ENCODE measurements around the gene ANXA4. TPM values are rescaled to one million over a fixed set of nuclear protein-coding genes. Genes with fewer than 3 reads are reported as not detected.
"Not testable (repeated sequence)": the region's sequence is repeated elsewhere in the genome, so short reads cannot be mapped to it uniquely, and the experiment has no call there.

The ANXA4 gene
- total and polyA plus RNA-seq, 4 donors, result 19.5 to 61.4 (median 22.6) TPM

- no peaks in the 10 kb centered on the region for H3K9me3 ChIP-seq (ENCODE audit: control insufficient read depth, insufficient read depth, low read length)
- H3K36me3 ChIP-seq (ENCODE audit: control insufficient read depth, insufficient read depth, low read length), result no peaks in the 10 kb centered on the region
- no peaks in the 10 kb centered on the region for H3K4me1 ChIP-seq (ENCODE audit: control insufficient read depth, insufficient read depth, low read length)
- no CpG with 5 or more reads among the region's 1 CpG for WGBS (ENCODE audit: insufficient coverage)
- DNase-seq (ENCODE audit: low read depth in 4 of 6, low spot score in 6 of 6), result no peak
- no peak overlapping the region for H3K4me3 ChIP-seq (ENCODE audit: low read depth, low read length)
- no peaks in the 10 kb centered on the region for H3K27me3 ChIP-seq (ENCODE audit: control insufficient read depth, insufficient read depth, low read length)
- no peak overlapping the region for H3K27ac ChIP-seq (ENCODE audit: low read depth, low read length)
These were observed 8.4 kb upstream of the ANXA4 start for GRCh38 chr2:69733342-69734034.

- H3K9me3 ChIP-seq (ENCODE audit: control insufficient read depth, insufficient read depth, low read length), result no peaks in the 10 kb centered on the region
- peak in 2 of 6 donors; percentile 34 to 80 for DNase-seq (ENCODE audit: low read depth in 4 of 6, low spot score in 6 of 6)
- H3K4me1 ChIP-seq (ENCODE audit: control insufficient read depth, insufficient read depth, low read length), result no peaks in the 10 kb centered on the region
- no peak overlapping the region for H3K4me3 ChIP-seq (ENCODE audit: low read depth, low read length)
- H3K27me3 ChIP-seq (ENCODE audit: control insufficient read depth, insufficient read depth, low read length), result no peaks in the 10 kb centered on the region
- no peaks in the 10 kb centered on the region for H3K36me3 ChIP-seq (ENCODE audit: control insufficient read depth, insufficient read depth, low read length)
- WGBS (ENCODE audit: insufficient coverage), result 39% methylated on average over 3 of the region's 5 CpGs
- H3K27ac ChIP-seq (ENCODE audit: low read depth, low read length), result no peak overlapping the region
These were observed 7.8 kb upstream of the ANXA4 start for GRCh38 chr2:69734035-69734611.

GRCh38 chr2:69734854-69735544 lies 6.9 kb upstream of the ANXA4 start:
- 80% methylated on average over 1 of the region's 2 CpGs for WGBS (ENCODE audit: insufficient coverage)

GRCh38 chr2:69735686-69736085 lies 6.2 kb upstream of the ANXA4 start:
- Histone ChIP-seq H3K27ac (ENCODE audit: low read depth, low read length) (no peak overlapping the region), H3K4me3 (ENCODE audit: low read depth, low read length) (no peak overlapping the region), H3K36me3 (ENCODE audit: control insufficient read depth, insufficient read depth, low read length) (no peaks in the 10 kb centered on the region), H3K9me3 (ENCODE audit: control insufficient read depth, insufficient read depth, low read length) (no peaks in the 10 kb centered on the region), H3K4me1 (ENCODE audit: control insufficient read depth, insufficient read depth, low read length) (no peaks in the 10 kb centered on the region), H3K27me3 (ENCODE audit: control insufficient read depth, insufficient read depth, low read length) (no peaks in the 10 kb centered on the region)
- 95% methylated on average over 2 of the region's 3 CpGs for WGBS (ENCODE audit: insufficient coverage)
- no peak for DNase-seq (ENCODE audit: low read depth in 4 of 6, low spot score in 6 of 6)

More at GRCh38 chr2:69734854-69735544, 6.9 kb upstream of the ANXA4 start:
- Histone ChIP-seq H3K4me1 (ENCODE audit: control insufficient read depth, insufficient read depth, low read length) (no peaks in the 10 kb centered on the region), H3K4me3 (ENCODE audit: low read depth, low read length) (no peak overlapping the region), H3K27ac (ENCODE audit: low read depth, low read length) (no peak overlapping the region), H3K9me3 (ENCODE audit: control insufficient read depth, insufficient read depth, low read length) (no peaks in the 10 kb centered on the region), H3K36me3 (ENCODE audit: control insufficient read depth, insufficient read depth, low read length) (no peaks in the 10 kb centered on the region), H3K27me3 (ENCODE audit: control insufficient read depth, insufficient read depth, low read length) (no peaks in the 10 kb centered on the region)
- DNase-seq (ENCODE audit: low read depth in 4 of 6, low spot score in 6 of 6), result no peak

GRCh38 chr2:69738149-69738548 lies 3.8 kb upstream of the ANXA4 start:
- H3K36me3 ChIP-seq (ENCODE audit: control insufficient read depth, insufficient read depth, low read length); H3K27ac ChIP-seq (ENCODE audit: low read depth, low read length); H3K4me3 ChIP-seq (ENCODE audit: low read depth, low read length); H3K9me3 ChIP-seq (ENCODE audit: control insufficient read depth, insufficient read depth, low read length); DNase-seq (ENCODE audit: low read depth in 4 of 6, low spot score in 6 of 6): not testable (repeated sequence)
- WGBS (ENCODE audit: insufficient coverage), result no CpG with 5 or more reads among the region's 3 CpGs
- Histone ChIP-seq H3K4me1 (ENCODE audit: control insufficient read depth, insufficient read depth, low read length) (peaks cover 19% of the 10 kb centered on the region), H3K27me3 (ENCODE audit: control insufficient read depth, insufficient read depth, low read length) (peaks cover 16% of the 10 kb centered on the region)

GRCh38 chr2:69740502-69740951 lies 1.4 kb upstream of the ANXA4 start:
- peaks cover 19% of the 10 kb centered on the region for H3K4me1 ChIP-seq (ENCODE audit: control insufficient read depth, insufficient read depth, low read length)
- H3K27ac ChIP-seq (ENCODE audit: low read depth, low read length), result peak overlapping the region; percentile 78
- no peak for DNase-seq (ENCODE audit: low read depth in 4 of 6, low spot score in 6 of 6)
- no CpG with 5 or more reads among the region's 10 CpGs for WGBS (ENCODE audit: insufficient coverage)
- H3K36me3 ChIP-seq (ENCODE audit: control insufficient read depth, insufficient read depth, low read length), result no peaks in the 10 kb centered on the region
- no peaks in the 10 kb centered on the region for H3K9me3 ChIP-seq (ENCODE audit: control insufficient read depth, insufficient read depth, low read length)
- no peak overlapping the region for H3K4me3 ChIP-seq (ENCODE audit: low read depth, low read length)
- peaks cover 16% of the 10 kb centered on the region for H3K27me3 ChIP-seq (ENCODE audit: control insufficient read depth, insufficient read depth, low read length)

GRCh38 chr2:69741229-69741574 lies 732 bp upstream of the ANXA4 start:
- WGBS (ENCODE audit: insufficient coverage), result 20% methylated on average over 9 of the region's 13 CpGs
- Histone ChIP-seq H3K36me3 (ENCODE audit: control insufficient read depth, insufficient read depth, low read length) (no peaks in the 10 kb centered on the region), H3K27ac (ENCODE audit: low read depth, low read length) (peak overlapping the region; percentile 78), H3K9me3 (ENCODE audit: control insufficient read depth, insufficient read depth, low read length) (no peaks in the 10 kb centered on the region), H3K27me3 (ENCODE audit: control insufficient read depth, insufficient read depth, low read length) (peaks cover 16% of the 10 kb centered on the region), H3K4me3 (ENCODE audit: low read depth, low read length) (peak overlapping the region; percentile 68), H3K4me1 (ENCODE audit: control insufficient read depth, insufficient read depth, low read length) (peaks cover 19% of the 10 kb centered on the region)
- DNase-seq (ENCODE audit: low read depth in 4 of 6, low spot score in 6 of 6), result peak in 2 of 6 donors; percentile 41 to 44

GRCh38 chr2:69742322-69742952 lies 503 bp downstream of the ANXA4 start:
- Histone ChIP-seq H3K4me3 (ENCODE audit: low read depth, low read length) (peak overlapping the region; percentile 68), H3K4me1 (ENCODE audit: control insufficient read depth, insufficient read depth, low read length) (peaks cover 19% of the 10 kb centered on the region), H3K9me3 (ENCODE audit: control insufficient read depth, insufficient read depth, low read length) (no peaks in the 10 kb centered on the region), H3K27me3 (ENCODE audit: control insufficient read depth, insufficient read depth, low read length) (peaks cover 16% of the 10 kb centered on the region), H3K36me3 (ENCODE audit: control insufficient read depth, insufficient read depth, low read length) (no peaks in the 10 kb centered on the region), H3K27ac (ENCODE audit: low read depth, low read length) (no peak overlapping the region)
- 24% methylated on average over 19 of the region's 22 CpGs for WGBS (ENCODE audit: insufficient coverage)
- DNase-seq (ENCODE audit: low read depth in 4 of 6, low spot score in 6 of 6), result peak in 1 of 6 donors; percentile 12

- H3K9me3 ChIP-seq (ENCODE audit: control insufficient read depth, insufficient read depth, low read length), result no peaks in the 10 kb centered on the region
- no peak overlapping the region for H3K4me3 ChIP-seq (ENCODE audit: low read depth, low read length)
- no peaks in the 10 kb centered on the region for H3K36me3 ChIP-seq (ENCODE audit: control insufficient read depth, insufficient read depth, low read length)
- H3K4me1 ChIP-seq (ENCODE audit: control insufficient read depth, insufficient read depth, low read length), result peaks cover 19% of the 10 kb centered on the region
- H3K27ac ChIP-seq (ENCODE audit: low read depth, low read length), result no peak overlapping the region
- no peak for DNase-seq (ENCODE audit: low read depth in 4 of 6, low spot score in 6 of 6)
- WGBS (ENCODE audit: insufficient coverage), result 67% methylated on average over 1 of the region's 2 CpGs
- H3K27me3 ChIP-seq (ENCODE audit: control insufficient read depth, insufficient read depth, low read length), result peaks cover 16% of the 10 kb centered on the region
These were observed 1.9 kb downstream of the ANXA4 start for GRCh38 chr2:69743847-69744264.

Measured in spinal cord (tissue), 10 donors.